ENCODE results near the gene IQGAP3. TPM values are rescaled to one million over a fixed set of nuclear protein-coding genes. Genes with fewer than 3 reads are reported as not detected.

The IQGAP3 gene
- total RNA-seq, 1 experiment from 2014 or later = 41.8 TPM

GRCh38 chr1:156485984-156486383 is 86.4 kb downstream of the IQGAP3 start:
- no peak for DNase-seq (ENCODE audit: low read depth)

GRCh38 chr1:156484480-156485058 is 87.8 kb downstream of the IQGAP3 start:
- no peak for DNase-seq (ENCODE audit: low read depth)

GRCh38 chr1:156483397-156483796 is 89.0 kb downstream of the IQGAP3 start:
- no peak for DNase-seq (ENCODE audit: low read depth)

GRCh38 chr1:156482276-156482675 is 90.1 kb downstream of the IQGAP3 start:
- DNase-seq (ENCODE audit: low read depth) = no peak

DNA sequence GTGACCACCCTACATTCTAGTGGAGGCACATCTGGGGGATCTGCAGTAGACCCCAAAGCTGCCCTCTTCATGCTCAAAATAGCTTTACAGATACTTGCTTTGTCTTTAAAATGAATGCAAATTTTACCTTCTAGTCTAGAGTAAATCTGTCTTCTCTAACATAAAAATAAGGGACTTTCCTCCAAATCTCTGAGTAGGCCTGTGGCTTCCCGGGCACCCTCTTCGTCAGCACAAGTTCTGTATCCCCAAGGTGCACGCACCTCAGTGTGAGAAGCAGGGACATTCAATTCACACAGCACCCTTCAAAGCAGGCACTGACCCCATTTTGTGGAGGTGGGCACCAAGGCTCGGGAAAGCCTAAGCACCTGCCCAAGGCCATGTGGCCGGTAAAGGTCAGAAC is 90.8 kb downstream of the IQGAP3 start:
- no peak for DNase-seq (ENCODE audit: low read depth)

DNA sequence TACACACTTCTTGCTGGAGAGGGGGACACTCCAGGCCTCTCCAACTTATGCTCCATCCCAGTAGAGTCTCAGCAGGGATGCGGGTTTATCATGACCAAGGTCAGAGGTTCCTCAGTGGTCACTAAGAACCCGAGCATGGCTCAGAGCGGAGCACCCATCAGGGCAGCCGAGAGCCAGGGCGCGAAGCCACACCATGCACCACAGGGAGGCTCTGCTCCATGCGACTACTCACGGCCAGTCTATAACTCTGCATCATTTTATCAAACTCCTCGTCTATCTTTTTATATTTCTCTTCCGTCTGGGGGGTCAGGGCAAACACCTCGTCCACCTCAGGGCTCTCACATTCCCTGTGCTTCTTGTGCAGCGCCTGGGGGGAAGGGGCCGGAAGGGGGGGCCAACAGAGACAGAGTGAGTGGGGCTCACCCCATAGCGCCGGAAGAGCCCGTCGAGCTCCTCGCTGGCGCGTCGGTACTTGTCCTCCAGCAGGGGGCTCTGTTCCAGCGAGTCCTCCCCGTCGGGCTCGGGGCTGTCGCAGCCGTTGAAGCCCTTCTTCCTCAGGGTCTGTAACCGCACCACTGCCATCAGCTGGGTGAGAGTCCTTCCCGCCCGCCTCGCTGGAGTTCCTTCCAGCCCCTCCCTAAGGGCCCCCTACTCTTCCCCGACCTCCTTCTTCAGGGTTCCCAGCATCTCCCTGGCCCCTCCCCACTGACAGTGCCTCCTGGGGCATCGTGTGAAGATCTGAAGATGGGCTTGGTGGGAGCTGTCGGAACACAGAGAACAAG is 91.8 kb downstream of the IQGAP3 start:
- DNase-seq (ENCODE audit: low read depth) = no peak

GRCh38 chr1:156480016-156480370 is 92.4 kb downstream of the IQGAP3 start:
- DNase-seq (ENCODE audit: low read depth) = no peak

DNA sequence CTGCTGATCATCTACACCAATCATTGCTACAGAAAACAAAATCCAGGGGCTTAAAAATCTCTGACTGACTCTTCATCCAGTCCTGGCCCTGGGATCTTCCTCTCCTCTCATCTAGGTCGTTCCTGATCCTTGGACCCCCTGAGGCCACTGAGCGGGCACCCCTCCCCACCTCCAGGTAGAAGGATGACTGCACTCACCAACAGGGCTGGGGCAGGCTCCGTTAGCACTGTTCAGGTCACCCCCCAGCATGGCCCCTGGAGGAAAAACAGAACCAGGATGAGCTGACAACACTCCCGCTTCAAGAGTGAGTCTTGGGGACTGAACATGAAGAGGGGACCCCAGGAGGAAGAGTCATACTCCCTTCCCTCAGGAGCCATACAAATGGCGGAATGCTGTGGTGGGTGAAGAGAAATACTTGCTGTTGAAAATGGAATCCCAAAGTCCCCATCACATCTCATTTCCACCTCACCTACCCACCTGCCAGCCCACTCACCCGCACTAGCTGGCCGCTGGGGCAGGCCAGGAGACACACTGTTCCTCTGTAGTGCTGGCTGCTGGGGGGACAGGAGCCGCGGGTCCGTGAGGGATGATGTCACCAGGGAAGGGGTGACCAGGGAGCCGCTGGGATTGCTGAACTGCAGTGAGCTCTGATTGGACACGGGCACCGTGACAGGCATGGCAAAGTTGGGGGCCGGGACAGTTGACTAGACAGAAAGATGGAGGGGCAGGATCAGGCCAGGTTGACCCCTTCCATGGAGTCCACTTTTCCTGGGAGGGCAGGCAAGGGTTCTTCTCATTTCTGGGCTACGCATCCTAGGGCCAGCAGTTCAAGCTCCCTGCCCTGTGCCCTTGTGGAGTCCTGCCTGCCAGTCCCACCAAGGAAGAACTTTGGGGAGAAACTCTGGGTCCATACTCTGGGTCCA is 93.0 kb downstream of the IQGAP3 start:
- no peak for DNase-seq (ENCODE audit: low read depth)

DNA sequence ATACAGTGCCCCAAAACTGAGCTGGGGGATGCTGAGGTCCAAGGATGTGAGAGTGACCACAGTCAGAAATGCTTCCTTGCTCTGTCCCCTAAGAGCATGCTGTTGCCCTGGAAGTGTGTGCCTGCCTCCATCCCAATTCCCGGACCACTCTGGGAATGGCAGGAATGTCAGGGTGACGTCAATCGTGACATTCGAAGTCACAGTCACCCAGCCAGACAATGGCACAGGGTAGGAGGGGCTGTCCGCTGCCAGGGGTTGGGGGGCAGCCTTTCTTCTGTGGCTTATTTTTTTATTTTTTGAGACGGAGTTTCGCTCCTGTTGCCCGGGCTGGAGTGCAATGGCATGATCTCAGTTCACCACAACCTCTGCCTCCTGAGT is 94.1 kb downstream of the IQGAP3 start:
- no peak for DNase-seq (ENCODE audit: low read depth)

- no peak for DNase-seq (ENCODE audit: low read depth)
Measured at GRCh38 chr1:156477526-156478249, 94.7 kb downstream of the IQGAP3 start.

GRCh38 chr1:156476501-156477298 is 95.7 kb downstream of the IQGAP3 start:
- peak; percentile 73 for DNase-seq (ENCODE audit: low read depth)

DNA sequence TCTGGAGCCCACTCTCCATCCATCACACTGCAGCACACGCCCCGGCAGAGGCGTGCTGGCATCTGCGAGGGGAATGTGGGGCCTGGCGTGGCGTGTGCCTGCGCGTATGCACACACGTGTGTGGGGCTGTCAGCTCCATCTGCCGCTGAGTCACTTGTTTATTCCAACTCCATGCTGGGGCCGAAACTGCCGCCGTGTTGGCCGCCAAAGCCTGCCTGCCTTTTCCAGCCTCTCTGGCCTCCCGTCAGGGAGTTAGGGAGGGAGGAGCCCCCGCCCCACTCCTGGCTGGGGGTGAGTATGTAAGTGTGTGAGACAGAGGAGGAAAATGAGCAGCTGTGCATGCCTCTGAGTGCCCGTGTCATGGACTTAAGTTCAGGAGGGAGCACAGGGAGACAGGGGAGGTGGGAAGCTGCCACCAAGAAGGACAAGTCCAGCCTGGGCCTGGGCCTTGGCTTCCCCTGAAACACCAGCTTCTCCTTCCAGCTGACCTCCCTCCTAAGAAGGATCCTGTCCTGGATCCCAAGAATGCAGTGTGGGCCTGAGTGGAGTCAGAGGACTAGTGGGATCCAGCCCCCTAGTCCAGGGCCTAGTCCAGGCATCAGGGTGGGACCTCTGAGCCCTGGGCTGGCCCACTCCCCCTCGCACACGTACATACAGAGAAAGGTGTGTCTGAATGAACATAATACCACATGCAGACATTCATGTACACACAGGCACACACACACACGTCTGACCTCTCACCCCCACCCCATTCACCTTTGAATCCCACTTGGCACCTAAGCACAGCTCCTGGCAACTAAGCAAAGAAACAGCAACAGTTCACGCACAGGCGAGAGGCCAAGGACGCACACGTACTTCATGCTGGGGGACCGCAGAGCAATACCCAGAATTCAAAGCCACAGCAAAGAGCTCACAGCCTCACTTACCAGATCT is 96.5 kb downstream of the IQGAP3 start:
- DNase-seq (ENCODE audit: low read depth) = no peak

Small RNAs within 50 kb of the gene (small RNA-seq; reads per million reads assigned to genes)
- gene RF00019 = not detected

Other genes starting within 250 kb of the IQGAP3 start
- 450 and 472 TPM in 2 replicates for gene CCT3, start 234.3 kb downstream of the IQGAP3 start, total RNA-seq (2014; rRNA removed; shearing (Covaris generic))
- gene TSACC, start 234.0 kb downstream of the IQGAP3 start, total RNA-seq (2014; rRNA removed; shearing (Covaris generic)) = 0.70 and 0.87 TPM in 2 replicates
- gene RHBG, start 203.4 kb downstream of the IQGAP3 start, total RNA-seq (2014; rRNA removed; shearing (Covaris generic)) = not detected in 2 replicates
- gene MEF2D, start 71.8 kb downstream of the IQGAP3 start, total RNA-seq (2014; rRNA removed; shearing (Covaris generic)) = 21.6 and 27.9 TPM in 2 replicates
- gene TTC24, start 7.2 kb upstream of the IQGAP3 start, total RNA-seq (2014; rRNA removed; shearing (Covaris generic)) = not detected in 2 replicates
- 106 and 116 TPM in 2 replicates for gene NAXE, start 19.2 kb upstream of the IQGAP3 start, total RNA-seq (2014; rRNA removed; shearing (Covaris generic))
- 42.5 and 52.7 TPM in 2 replicates for gene GPATCH4, start 28.9 kb upstream of the IQGAP3 start, total RNA-seq (2014; rRNA removed; shearing (Covaris generic))
- not detected in 2 replicates for gene HAPLN2, start 46.9 kb upstream of the IQGAP3 start, total RNA-seq (2014; rRNA removed; shearing (Covaris generic))
- 0.03 TPM in 1 of 2 replicates, not detected in the other for gene BCAN, start 69.6 kb upstream of the IQGAP3 start, total RNA-seq (2014; rRNA removed; shearing (Covaris generic))
- gene NES, start 104.8 kb upstream of the IQGAP3 start, total RNA-seq (2014; rRNA removed; shearing (Covaris generic)) = 0.03 and 0.13 TPM in 2 replicates
- gene CRABP2, start 133.0 kb upstream of the IQGAP3 start, total RNA-seq (2014; rRNA removed; shearing (Covaris generic)) = 6.0 and 8.6 TPM in 2 replicates
- 10.9 and 15.7 TPM in 2 replicates for gene METTL25B, start 155.9 kb upstream of the IQGAP3 start, total RNA-seq (2014; rRNA removed; shearing (Covaris generic))
- 27.6 and 39.8 TPM in 2 replicates for gene ISG20L2, start 156.2 kb upstream of the IQGAP3 start, total RNA-seq (2014; rRNA removed; shearing (Covaris generic))
- 163 and 192 TPM in 2 replicates for gene MRPL24, start 168.5 kb upstream of the IQGAP3 start, total RNA-seq (2014; rRNA removed; shearing (Covaris generic))
- 522 and 576 TPM in 2 replicates for gene HDGF, start 179.1 kb upstream of the IQGAP3 start, total RNA-seq (2014; rRNA removed; shearing (Covaris generic))
- gene PRCC, start 195.0 kb upstream of the IQGAP3 start, total RNA-seq (2014; rRNA removed; shearing (Covaris generic)) = 69.5 and 122 TPM in 2 replicates
- gene SH2D2A, start 244.3 kb upstream of the IQGAP3 start, total RNA-seq (2014; rRNA removed; shearing (Covaris generic)) = 4.6 and 8.2 TPM in 2 replicates

Data from HT1080 (cell line).